Smooth muscle cell of the pulmonary artery (primary cell): Measurements from ENCODE around the gene CMC2. TPM values are rescaled to one million over a fixed set of nuclear protein-coding genes. Genes with fewer than 3 reads are reported as not detected.

Source experiments
- total RNA-seq: library from RNA; depleted of rRNA; stranded (reverse); fragments of >200 nt; gene quantifications from 2 replicates; pipeline ENCODE4 v1.2.3, GENCODE V29; 2014

CMC2 gene
- 29.6 and 30.7 TPM in 2 replicates for total RNA-seq

DNA sequence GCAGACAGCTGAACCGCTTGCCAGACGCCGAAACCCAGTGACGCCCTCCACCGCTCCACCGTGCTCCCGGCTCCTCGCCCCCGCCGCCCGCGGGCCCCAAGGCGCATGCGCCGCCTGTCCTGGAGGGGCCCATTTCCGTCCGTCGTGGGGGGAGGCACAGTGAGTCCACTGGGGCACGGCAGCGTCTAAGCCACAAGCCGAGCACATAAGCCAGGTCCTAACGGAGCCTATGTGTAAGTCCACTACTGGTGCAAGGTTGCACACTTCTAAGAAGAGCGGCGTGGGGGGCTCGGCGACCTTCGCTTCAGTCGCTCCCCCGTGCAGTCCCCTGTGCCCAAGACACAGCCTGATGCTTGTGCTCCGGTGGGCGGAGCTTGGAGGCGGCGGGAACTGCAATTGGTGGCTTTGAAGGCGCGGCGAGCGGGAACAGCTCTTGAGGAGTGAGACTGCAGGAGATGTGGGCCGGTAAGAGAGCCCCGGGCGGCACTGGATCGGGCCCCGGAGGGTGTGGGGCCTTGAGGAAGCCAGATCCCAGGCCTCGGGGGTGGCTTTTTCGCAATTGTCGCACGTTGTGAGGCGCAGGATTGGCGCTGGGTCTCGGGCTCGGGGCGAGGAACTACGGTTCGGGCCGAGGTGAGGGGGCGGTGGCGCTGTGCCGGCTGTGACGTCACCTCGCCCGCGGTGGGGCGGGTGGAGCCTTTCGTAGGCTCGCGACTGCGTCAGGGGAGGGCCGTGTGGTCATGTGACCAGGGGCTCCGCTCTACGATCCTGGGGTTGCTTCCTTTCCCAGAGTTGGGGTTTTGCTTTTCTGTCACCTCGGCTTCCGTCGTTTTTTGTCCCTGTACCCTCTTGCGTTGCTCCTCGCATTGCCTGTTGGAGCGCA, at the start of gene CMC2, which contains the start of gene CENPN:
Gene CMC2, minus strand, starts transcription at position 73 of the 883 bp plus-strand sequence. CDS start 9,491 bp downstream, outside the sequence.
Gene CENPN, plus strand, starts transcription at position 402 of the 883 bp plus-strand sequence. CDS start 4,726 bp downstream, outside the sequence.

DNA sequence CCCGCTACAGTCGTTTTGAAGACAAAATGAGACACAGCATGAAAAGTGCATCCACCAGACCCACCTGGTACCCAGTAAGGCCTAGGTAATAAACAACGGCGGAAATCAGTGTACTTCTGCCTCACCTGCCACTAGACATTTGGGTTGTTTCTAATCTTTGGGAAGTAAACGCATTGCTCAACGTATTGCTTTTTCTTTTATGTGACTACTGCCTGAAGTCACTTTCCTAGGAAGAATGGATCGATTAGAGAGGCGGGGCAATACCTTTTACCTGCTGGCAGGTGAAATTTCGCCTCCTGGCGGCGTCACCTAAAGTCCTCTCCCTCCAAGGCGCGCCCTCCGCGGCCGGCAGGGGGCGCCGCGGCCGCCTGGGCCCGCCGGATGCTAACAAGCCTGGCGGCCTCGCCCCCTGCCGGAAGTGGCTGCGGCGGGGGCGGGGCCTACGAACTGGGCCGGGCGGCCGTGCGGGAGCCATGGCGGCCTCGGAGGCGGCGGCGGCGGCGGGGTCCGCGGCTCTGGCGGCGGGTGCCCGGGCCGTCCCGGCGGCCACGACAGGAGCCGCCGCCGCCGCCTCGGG, 28.8 kb upstream of the CMC2 start, which contains the start of gene ATMIN:
Gene ATMIN, plus strand, starts transcription at position 445 of the 577 bp plus-strand sequence. Its CDS starts 29 bp downstream, at position 474.

Other genes with a start within 250 kb of the CMC2 start
- gene CDYL2, start 202.3 kb downstream of the CMC2 start, total RNA-seq: 6.5 and 11.8 TPM in 2 replicates
- 14.8 and 24.9 TPM in 2 replicates for gene CENPN, start 329 bp upstream of the CMC2 start, total RNA-seq
- 50.5 and 53.3 TPM in 2 replicates for gene ATMIN, start 29.0 kb upstream of the CMC2 start, total RNA-seq
- gene C16orf46, start 70.4 kb upstream of the CMC2 start, total RNA-seq: 0.43 and 1.0 TPM in 2 replicates
- 8.3 and 14.8 TPM in 2 replicates for gene GCSH, start 89.5 kb upstream of the CMC2 start, total RNA-seq
- 0.07 TPM in 1 of 2 replicates, not detected in the other for gene BCO1, start 231.8 kb upstream of the CMC2 start, total RNA-seq